ENCODE measurements around the gene CCDC170.

CCDC170 gene

DNA sequence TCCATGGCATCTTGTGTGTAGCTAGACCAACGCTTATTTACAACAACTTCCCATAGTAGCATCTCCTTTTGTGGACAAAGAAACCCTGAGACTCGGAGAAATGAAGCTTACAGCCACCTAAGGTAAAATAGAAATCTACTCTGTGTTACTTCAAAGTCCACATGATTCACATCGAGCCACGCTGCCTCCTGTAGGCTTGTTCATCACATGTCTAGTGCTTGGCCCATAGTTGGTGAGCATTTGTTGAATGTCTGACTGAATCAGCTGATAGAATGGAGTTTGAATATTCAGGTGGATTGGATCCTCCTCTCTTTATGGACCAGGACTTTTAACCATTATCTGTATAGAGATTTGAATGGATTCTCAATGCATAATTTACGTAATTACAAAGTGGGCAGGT, 130.7 kb downstream of the CCDC170 start:
- DNase-seq = no peak

- DNase-seq = no peak
These were observed 131.2 kb downstream of the CCDC170 start for GRCh38 chr6:151624900-151625536.

DNA sequence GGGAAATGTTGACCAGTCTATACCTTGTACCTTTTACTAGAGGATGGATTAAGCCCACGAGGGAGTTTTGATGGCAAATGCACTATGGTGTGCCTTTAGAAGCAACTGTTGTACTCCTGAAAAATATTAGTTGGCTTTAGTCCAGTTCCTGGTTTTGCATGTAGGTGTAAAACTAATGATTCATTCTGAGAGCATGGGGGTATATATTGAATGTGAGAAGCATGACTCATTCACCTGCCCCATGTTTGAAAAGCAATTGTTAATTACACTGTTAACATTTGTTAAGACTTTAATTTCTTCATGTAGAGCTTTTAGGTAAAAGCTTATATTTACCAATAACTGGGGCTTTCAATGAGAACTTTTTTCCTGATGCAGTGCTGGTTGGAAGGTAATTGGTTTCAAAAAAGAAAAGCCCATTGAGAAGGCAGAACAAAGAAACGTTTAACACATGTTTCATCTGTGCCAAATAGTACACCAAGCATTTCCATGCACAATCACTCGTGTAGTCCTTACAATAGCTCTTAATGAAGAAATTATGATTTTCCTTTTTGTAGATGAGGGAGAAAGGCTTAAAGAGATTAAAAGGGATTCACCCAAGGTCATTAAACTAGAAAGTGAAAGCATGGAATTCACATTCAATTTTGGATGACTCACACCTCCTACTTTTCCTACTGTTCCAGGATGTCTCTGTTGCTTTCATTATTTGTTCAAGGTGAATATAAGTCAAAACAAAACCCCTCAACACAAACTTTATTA, 134.1 kb downstream of the CCDC170 start:
- peak; percentile 18 to 55 (median 20) for DNase-seq

DNA sequence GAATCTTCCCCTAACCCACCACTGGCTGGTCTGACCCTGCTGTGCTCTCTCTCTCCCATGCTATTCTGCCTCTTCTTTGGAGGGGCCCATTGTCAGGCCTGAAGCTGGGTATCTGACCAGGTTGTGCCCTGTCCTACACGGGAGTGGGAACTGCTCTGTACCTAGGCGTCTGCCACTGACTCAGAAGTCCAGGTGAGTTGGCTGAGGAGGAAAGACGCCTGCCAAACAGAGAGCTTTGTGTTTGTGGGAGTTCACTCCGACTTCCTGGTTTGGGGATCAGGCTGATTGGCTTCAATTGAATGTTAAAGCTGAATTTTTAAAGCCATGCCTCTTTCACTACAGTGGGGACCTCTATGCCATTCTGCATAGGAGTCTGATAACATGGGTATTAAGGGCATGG, 136.0 kb downstream of the CCDC170 start:
- DNase-seq = no peak

- no peak for DNase-seq
These were observed 136.6 kb downstream of the CCDC170 start for GRCh38 chr6:151630387-151630786.

- no peak for DNase-seq
These were observed 137.3 kb downstream of the CCDC170 start for GRCh38 chr6:151630991-151631655.

GRCh38 chr6:151632415-151632987, 138.7 kb downstream of the CCDC170 start:
- no peak for DNase-seq

DNA sequence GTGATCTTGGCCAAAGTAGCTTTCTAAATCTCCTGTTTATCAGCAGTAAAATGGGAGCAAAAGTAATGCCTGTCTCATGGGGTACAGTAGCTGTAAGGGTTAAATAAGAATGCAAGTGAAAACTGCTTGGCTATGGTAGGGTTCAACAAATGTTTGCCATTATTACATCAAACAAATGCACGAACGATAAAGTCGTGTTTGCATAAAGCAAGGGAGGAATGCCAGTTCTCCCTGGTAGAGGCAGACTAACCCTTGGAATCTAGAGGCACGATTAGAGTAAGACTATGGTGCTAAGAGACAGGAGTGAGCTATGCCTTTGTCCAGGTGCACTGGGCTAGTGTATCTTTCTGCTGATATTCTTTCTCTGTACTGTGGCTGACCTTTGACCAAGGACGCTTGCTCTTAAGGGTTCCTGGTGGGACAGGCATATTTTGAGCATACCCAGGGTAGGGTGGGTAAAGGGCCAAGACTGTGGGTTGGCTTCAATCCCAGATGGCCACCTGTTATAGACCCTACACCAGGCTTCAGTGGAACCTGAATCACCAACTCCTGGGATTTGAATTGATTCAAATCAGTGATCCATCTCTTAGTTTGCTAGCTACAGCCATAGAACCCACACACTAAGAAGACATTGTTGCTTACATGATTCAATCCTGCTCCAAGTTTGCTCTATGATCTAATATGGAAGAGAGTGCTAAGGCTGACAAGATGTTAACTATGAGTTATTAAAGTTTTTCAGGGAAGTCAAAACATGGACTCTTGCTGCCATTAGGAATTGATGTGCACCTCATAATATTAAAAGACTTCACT, 139.9 kb downstream of the CCDC170 start:
- DNase-seq = no peak

- DNase-seq = no peak
These were observed 140.5 kb downstream of the CCDC170 start for GRCh38 chr6:151634336-151634720.

DNA sequence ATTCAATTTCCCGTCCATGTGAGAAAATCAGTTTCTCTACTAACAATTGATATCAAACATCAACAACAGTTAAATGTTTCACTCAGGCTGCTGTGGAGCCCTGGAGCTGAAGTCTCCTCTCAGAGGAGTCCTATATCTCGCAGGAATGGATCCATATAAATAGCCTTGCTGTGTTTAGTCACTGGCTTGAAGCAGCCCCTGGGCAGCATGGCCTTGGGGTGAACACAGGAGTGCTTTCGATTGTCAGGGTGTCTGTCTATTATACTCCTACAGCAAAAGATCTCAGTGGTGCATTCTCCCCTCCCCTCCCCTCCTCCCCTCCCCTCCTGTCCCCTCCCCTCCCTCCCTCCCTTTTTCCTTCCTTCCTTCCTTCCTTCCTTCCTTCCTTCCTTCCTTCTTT, 141.9 kb downstream of the CCDC170 start:
- DNase-seq = no peak

DNA sequence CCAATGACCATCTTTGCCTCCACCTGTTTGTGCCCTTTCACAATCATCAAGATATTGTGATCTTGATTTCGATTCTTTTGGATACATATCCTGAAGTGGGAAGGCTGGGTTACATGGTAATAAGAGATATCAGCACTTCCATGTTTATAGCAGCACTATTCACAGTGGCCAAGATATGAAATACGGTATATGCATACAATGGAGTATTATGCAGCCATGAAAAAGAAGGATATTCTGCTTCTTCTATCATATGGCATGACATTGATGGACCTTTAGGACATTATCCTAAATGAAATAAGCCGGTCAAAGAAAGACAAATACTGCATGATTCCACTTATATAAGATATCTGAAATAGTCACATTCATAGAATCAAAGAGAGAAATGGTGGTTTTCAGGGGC, 144.0 kb downstream of the CCDC170 start:
- no peak for DNase-seq

GRCh38 chr6:151639750-151640149, 145.9 kb downstream of the CCDC170 start:
- DNase-seq = no peak

DNA sequence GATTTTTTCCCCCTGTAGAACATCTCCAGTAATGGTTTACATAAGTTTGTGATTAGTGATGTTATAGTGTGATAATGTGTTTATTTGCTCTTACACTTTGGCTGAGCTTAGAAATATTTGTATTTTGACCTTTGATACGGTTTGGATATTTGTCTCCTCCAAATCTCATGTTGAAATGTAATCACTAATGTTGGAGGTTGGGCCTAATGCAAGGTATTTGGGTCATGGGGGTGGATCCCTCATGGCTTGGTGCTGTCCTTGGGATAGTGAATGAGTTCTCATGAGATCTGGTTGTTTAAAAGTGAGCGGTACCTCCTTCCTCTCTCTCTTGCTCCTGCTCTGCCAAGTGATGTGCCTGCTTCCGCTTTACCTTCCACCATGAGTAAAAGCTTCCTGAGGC, 147.2 kb downstream of the CCDC170 start:
- no peak for DNase-seq

DNA sequence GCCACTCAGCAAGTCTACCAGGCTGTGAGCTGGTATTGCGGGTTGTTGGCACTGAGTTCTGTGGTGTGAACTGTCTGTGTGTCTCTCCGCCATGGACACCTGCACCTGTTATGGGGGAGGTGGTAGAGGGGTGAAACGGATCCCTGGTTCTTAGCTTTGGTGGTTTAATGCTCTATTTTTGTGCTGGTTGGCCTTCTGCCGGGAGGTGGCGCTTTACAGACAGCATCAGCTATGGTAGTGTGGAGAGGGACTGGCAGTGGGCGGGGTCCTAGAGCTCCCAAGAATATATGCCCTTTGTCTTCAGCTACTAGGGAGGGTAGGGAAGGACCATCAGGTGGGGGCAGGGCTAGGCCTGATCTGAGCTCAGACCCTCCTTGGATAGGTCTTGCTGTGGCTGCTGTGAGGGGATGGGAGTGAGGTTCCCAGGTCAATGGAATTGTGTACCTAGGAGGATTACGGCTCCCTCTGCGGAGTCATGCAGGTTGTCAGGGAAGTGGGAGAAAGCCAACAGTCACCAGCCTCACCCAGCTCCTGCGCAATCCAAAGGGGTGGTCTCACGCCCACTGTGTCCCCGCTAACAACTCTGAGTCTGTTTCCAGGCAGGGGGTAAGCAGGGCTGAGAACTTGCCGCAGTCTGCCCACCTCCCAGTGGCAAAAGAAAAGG, 154.3 kb downstream of the CCDC170 start:
- DNase-seq = no peak

- DNase-seq = no peak
These were observed 156.0 kb downstream of the CCDC170 start for GRCh38 chr6:151649835-151650234.

GRCh38 chr6:151651639-151652038, 157.8 kb downstream of the CCDC170 start:
- DNase-seq = no peak

DNA sequence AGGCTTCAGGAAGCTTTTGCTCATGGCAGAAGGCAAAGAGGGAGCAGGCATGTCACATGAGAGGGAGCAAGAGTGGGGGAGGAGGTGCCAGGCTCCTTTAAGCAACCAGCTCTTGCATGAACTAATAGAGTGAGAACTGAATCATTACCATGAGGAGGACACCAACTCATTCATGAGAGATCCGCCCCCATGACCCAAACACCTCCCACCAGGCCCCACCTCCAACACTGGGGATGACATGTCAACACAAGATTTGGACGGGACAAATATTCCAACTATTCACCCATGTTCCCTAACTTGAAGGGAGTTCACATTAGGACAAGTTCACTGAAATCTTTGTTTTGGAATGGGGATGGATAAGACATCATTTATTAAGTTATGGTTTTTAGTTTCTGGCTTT, 158.5 kb downstream of the CCDC170 start:
- DNase-seq = peak; percentile 40 to 57 (median 53)

- no peak for DNase-seq
These were observed 161.3 kb downstream of the CCDC170 start for GRCh38 chr6:151655099-151655498.

DNA sequence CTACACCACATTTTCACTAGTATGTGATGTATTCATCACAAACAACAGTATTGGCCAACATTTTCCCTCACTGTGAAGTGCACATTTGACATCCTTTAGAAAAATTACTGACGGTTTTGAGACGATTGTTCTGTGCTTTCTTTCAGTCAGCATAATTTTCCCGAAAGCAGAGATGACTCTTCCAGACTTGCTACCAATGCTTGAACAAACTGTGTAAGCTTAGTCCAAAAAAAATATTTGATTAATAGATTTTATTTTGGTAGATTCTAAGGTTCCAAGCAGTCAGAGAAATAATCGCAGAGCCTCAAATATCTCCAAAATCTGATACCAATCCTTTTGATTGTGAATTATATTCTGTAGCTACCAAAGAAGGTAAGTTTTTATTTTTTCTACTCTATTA, 162.6 kb downstream of the CCDC170 start:
- DNase-seq = no peak

DNA sequence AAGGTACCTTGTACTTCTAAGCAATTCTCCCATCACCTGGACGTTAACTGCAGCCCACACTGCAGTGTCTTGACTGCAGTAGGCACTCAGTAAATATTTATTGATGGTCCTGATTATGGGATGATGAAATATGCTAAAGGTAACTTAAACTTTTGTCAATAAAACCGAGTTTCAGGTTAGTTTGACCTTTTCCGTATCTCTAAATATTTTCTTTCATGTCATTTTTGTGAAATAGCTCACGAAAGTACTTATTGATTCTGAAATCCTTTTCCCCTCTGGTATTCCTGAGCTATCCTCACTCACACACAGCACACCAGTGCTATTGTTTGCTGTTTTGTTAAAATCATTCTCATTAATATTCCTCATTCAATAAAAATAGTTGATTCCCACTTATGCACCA, 164.3 kb downstream of the CCDC170 start:
- no peak for DNase-seq

DNA sequence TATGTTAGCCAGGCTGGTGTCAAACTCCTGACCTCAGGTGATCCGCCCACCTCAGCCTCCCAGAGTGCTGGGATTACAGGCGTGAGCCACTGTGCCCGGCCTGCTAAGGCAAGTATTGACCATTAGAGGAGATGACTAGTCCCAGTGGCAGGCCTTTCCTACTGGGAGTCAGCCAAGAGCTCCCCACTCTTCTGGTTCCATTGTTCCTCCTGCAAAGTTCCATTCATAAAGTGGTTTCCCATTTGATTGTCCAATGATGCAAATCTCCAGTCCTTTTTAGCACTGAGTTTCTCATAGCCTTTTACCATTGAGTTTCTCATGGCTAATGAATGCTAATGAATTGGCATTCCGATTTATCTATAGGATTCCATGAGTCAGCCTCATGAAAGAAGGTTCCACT, 165.4 kb downstream of the CCDC170 start:
- no peak for DNase-seq

DNA sequence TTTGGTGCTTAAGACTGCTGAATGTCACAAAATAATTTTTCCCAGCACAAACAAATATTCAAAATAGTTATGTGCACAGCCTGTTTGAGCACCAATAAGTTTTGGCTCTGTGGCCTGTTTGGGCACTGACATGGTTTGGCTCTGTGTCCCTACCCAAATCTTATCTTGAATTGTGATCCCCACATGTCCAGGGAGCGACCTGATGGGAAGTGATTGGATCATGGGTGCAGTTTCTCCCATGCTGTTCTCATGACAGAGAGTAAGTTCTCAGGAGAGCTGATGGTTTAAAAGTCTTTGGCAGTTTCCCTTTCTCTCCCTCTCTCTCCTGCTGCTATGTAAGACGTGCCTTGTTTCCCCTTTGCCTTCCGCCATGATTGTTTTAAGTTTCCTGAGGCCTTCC, 167.7 kb downstream of the CCDC170 start:
- DNase-seq = no peak

Measured in suppressor macrophage treated with lipopolysaccharide for 1 hour (primary cell).